H1 (cell line): ENCODE measurements around the gene RD3L. TPM values are rescaled to one million over a fixed set of nuclear protein-coding genes. Genes with fewer than 3 reads are reported as not detected.

ENCODE experiments used
- CTCF ChIA-PET: fragments of 300-600 bp; sonication (Branson Sonifier 250); formaldehyde crosslinking; loops from one replicate; lab custom pipeline; 2021; ENCODE audit not compliant: partially characterized antibody; lab: Charles Lee
- POLR2A ChIA-PET: fragments of 300-600 bp; sonication (Branson Sonifier 250); formaldehyde crosslinking; loops from one replicate; lab custom pipeline; 2021; ENCODE audit warnings: inconsistent platforms; ENCODE audit not compliant: partially characterized antibody; lab: Charles Lee
- DNase-seq, 2 experiments: peaks; one replicate each; pipeline versions ENCODE4 v3.0.0 to v3.0.0-alpha.2; 2010 to 2022; ENCODE audit warnings: low spot score in 2 of 2, low read depth in 1 of 2, mixed read lengths in 1 of 2
- FAIRE-seq: peaks from 2 replicates; lab custom pipeline; 2011; peaks lifted over from hg19 to GRCh38; lab: Jason Lieb, UNC
- H2AFZ ChIP-seq: 2 replicates; pipeline ENCODE4 v1.8.1; 2012; ENCODE audit warnings: low read length, inconsistent platforms
- H2AK5ac ChIP-seq: 2 replicates; pipeline ENCODE4 v1.6.1; 2013; ENCODE audit warnings: low read depth, low read length
- H2BK120ac ChIP-seq: replicated peaks from 2 replicates; pipeline ENCODE3; 2013; ENCODE audit warnings: low read depth, low read length, inconsistent platforms
- H2BK12ac ChIP-seq: 2 replicates; pipeline ENCODE4 v1.6.1; 2013; ENCODE audit warnings: low read depth, low read length
- H2BK15ac ChIP-seq: 2 replicates; pipeline ENCODE4 v1.6.1; 2013; ENCODE audit warnings: low read length
- H2BK20ac ChIP-seq: 2 replicates; pipeline ENCODE4 v1.6.1; 2013; ENCODE audit warnings: low read length
- H2BK5ac ChIP-seq: 2 replicates; pipeline ENCODE4 v1.6.1; 2013; ENCODE audit warnings: low read depth, low read length
- H3K14ac ChIP-seq: 2 replicates; pipeline ENCODE4 v1.6.1; 2013; ENCODE audit warnings: inconsistent platforms; ENCODE audit not compliant: insufficient read length
- H3K18ac ChIP-seq: 2 replicates; pipeline ENCODE4 v1.6.1; 2013; ENCODE audit warnings: low read length; ENCODE audit errors: extremely low read depth
- H3K23ac ChIP-seq: 2 replicates; pipeline ENCODE4 v1.6.1; 2013; ENCODE audit warnings: inconsistent platforms; ENCODE audit not compliant: insufficient read length
- H3K23me2 ChIP-seq: 2 replicates; pipeline ENCODE4 v1.6.1; 2013; ENCODE audit warnings: low read depth, low read length
- H3K27ac ChIP-seq: 2 replicates; pipeline ENCODE4 v1.6.1; 2011; ENCODE audit warnings: low read depth, low read length, inconsistent platforms
- H3K27me3 ChIP-seq, 4 experiments: replicated peaks in 1 of 4; 1 replicate in 1 of 4; 2 replicates in 3 of 4; pipeline versions ENCODE4 v1.6.1 to v1.8.1; 2011 to 2013; ENCODE audit warnings: low read length in 3 of 4, mild to moderate bottlenecking in 3 of 4, inconsistent platforms in 2 of 4, mixed read lengths in 2 of 4, moderate library complexity in 1 of 4; ENCODE audit not compliant: control insufficient read depth in 3 of 4, insufficient read depth in 3 of 4; ENCODE audit errors: extremely low read depth in 1 of 4
- H3K36me3 ChIP-seq, 4 experiments: 2 replicates each; pipeline versions ENCODE4 v1.6.1 to v1.8.1; 2011 to 2013; ENCODE audit warnings: mild to moderate bottlenecking in 4 of 4, low read length in 3 of 4, moderate library complexity in 2 of 4, control low read depth in 1 of 4, inconsistent platforms in 1 of 4; ENCODE audit not compliant: insufficient read depth in 4 of 4, control insufficient read depth in 2 of 4
- H3K4ac ChIP-seq: replicated peaks from 2 replicates; pipeline ENCODE3; 2013; ENCODE audit warnings: low read length, low read depth, mixed read lengths, inconsistent platforms; ENCODE audit not compliant: insufficient read length
- H3K4me1 ChIP-seq, 4 experiments: replicated peaks in 1 of 4; 1 replicate in 1 of 4; 2 replicates in 3 of 4; pipeline versions ENCODE4 v1.6.1 to v1.8.1; 2011 to 2013; ENCODE audit warnings: low read length in 3 of 4, inconsistent platforms in 2 of 4, mixed read lengths in 1 of 4; ENCODE audit not compliant: insufficient read depth in 4 of 4, control insufficient read depth in 3 of 4
- H3K4me2 ChIP-seq, 2 experiments: 2 replicates each; pipeline versions ENCODE4 v1.6.1 to v1.8.1; 2011 to 2013; ENCODE audit warnings: low read depth in 2 of 2, low read length in 2 of 2, control low read depth in 1 of 2, inconsistent platforms in 1 of 2, mild to moderate bottlenecking in 1 of 2; ENCODE audit not compliant: insufficient read depth in 1 of 2
- H3K4me3 ChIP-seq, 4 experiments: fragments of 200-600, 300-600 bp in 1 of 4; sonication (generic), shearing (Covaris generic), sonication (Bioruptor Twin) in 1 of 4; 2 replicates each; pipeline versions ENCODE4 v1.5.1 to v1.8.1; 2011 to 2016; ENCODE audit warnings: low read length in 4 of 4, low read depth in 3 of 4, control low read depth in 2 of 4, inconsistent platforms in 2 of 4, mild to moderate bottlenecking in 2 of 4, mixed read lengths in 1 of 4, moderate library complexity in 1 of 4; ENCODE audit not compliant: insufficient read depth in 2 of 4; ENCODE audit errors: extremely low read depth in 1 of 4
- H3K56ac ChIP-seq: replicated peaks from 2 replicates; pipeline ENCODE3; 2013; ENCODE audit warnings: low read depth, mild to moderate bottlenecking, mixed read lengths, low read length, inconsistent platforms; ENCODE audit not compliant: insufficient read length
- H3K79me1 ChIP-seq: 2 replicates; pipeline ENCODE4 v1.6.1; 2013; ENCODE audit warnings: low read depth, low read length, control low read depth
- H3K79me2 ChIP-seq, 2 experiments: 2 replicates each; pipeline versions ENCODE4 v1.6.1 to v1.8.1; 2012 to 2013; ENCODE audit warnings: low read length in 2 of 2, mild to moderate bottlenecking in 2 of 2, inconsistent platforms in 1 of 2; ENCODE audit not compliant: insufficient read depth in 2 of 2, control insufficient read depth in 1 of 2
- H3K9ac ChIP-seq, 4 experiments: replicated peaks in 1 of 4; 1 replicate in 1 of 4; 2 replicates in 3 of 4; pipeline versions ENCODE4 v1.6.1 to v1.8.1; 2011 to 2013; ENCODE audit warnings: low read depth in 3 of 4, low read length in 3 of 4, control low read depth in 2 of 4, mild to moderate bottlenecking in 2 of 4, moderate library complexity in 2 of 4, inconsistent platforms in 1 of 4; ENCODE audit errors: extremely low read depth in 1 of 4
- H3K9me3 ChIP-seq, 2 experiments: 2 replicates each; pipeline versions ENCODE4 v1.6.1 to v1.8.1; 2012 to 2013; ENCODE audit warnings: mild to moderate bottlenecking in 2 of 2, moderate library complexity in 2 of 2, control low read depth in 1 of 2, inconsistent platforms in 1 of 2, low read depth in 1 of 2, low read length in 1 of 2, mixed read lengths in 1 of 2; ENCODE audit not compliant: insufficient read depth in 2 of 2
- H4K20me1 ChIP-seq, 2 experiments: replicated peaks in 1 of 2; 2 replicates each; pipeline versions ENCODE3 to v1.8.1; 2011 to 2013; ENCODE audit warnings: inconsistent platforms in 2 of 2, low read length in 2 of 2, mild to moderate bottlenecking in 1 of 2; ENCODE audit not compliant: insufficient read depth in 2 of 2, control insufficient read depth in 1 of 2
- H4K5ac ChIP-seq: 2 replicates; pipeline ENCODE4 v1.6.1; 2013; ENCODE audit warnings: low read length, low read depth, mixed read lengths, inconsistent platforms; ENCODE audit not compliant: insufficient read length
- H4K8ac ChIP-seq: 2 replicates; pipeline ENCODE4 v1.8.0; 2013; ENCODE audit warnings: mild to moderate bottlenecking, moderate library complexity, low read length, inconsistent platforms; ENCODE audit not compliant: insufficient read depth; ENCODE audit errors: extremely low read depth
- H4K91ac ChIP-seq: replicated peaks from 2 replicates; pipeline ENCODE3; 2013; ENCODE audit warnings: low read length, mixed read lengths, inconsistent platforms; ENCODE audit not compliant: insufficient read length
- BCL11A ChIP-seq, 2 experiments: IDR thresholded peaks; one replicate each; pipeline ENCODE4 v1.6.1; 2011; ENCODE audit warnings: low read depth in 2 of 2, low read length in 2 of 2, mild to moderate bottlenecking in 2 of 2
- CEBPB ChIP-seq: IDR thresholded peaks from 2 replicates; pipeline ENCODE4 v1.6.1; 2012; ENCODE audit warnings: low read depth, low read length
- HDAC6 ChIP-seq: IDR thresholded peaks from one replicate; pipeline ENCODE4 v1.7.1; 2012; ENCODE audit warnings: low read depth, mild to moderate bottlenecking, inconsistent platforms, low read length, moderate library complexity
- SP2 ChIP-seq: IDR thresholded peaks from 2 replicates; pipeline ENCODE4 v1.6.1; 2012; ENCODE audit warnings: mild to moderate bottlenecking, low read length, inconsistent platforms
- WGBS, 2 experiments: shearing (Covaris generic) in 1 of 2; methylation state at CpG; one replicate each; pipeline versions ENCODE4 v1.1.6 to v1.1.7; 2013 to 2015; ENCODE audit warnings: low lambda C conversion rate in 2 of 2, mixed read lengths in 2 of 2, inconsistent platforms in 1 of 2, low coverage in 1 of 2, missing lambda C conversion rate in 1 of 2; ENCODE audit not compliant: insufficient replicate concordance in 2 of 2, insufficient coverage in 1 of 2, insufficient read length in 1 of 2; ENCODE audit errors: extremely low coverage in 1 of 2, missing lambda C conversion rate in 1 of 2; 5-methylcytosine and 5-hydroxymethylcytosine counted together
- polyA plus RNA-seq, 7 experiments: library from polyadenylated mRNA; depleted of rRNA in 3 of 7; stranded (reverse) in 5 of 7; unstranded in 2 of 7; fragments of >200 nt in 5 of 7; fragments of 200-250 nt in 2 of 7; gene quantifications; 1 replicate in 5 of 7; 2 replicates in 1 of 7; 4 replicates in 1 of 7; pipeline versions ENCODE4 v1.2.1 to v1.2.3, GENCODE V29; 2011 to 2013; ENCODE audit warnings: missing spikeins in 2 of 7, mixed read lengths in 2 of 7
- total RNA-seq: library from RNA; stranded (reverse); fragmentation: NEBNext Ultra II Directional; extraction: Animal tissue kit (Norgen Biotek cat#: 25700); gene quantifications from 2 replicates; pipeline ENCODE4 v1.2.1, GENCODE V29; 2021

Gene RD3L
- total and polyA plus RNA-seq, 2 of the 8 experiments (the other 6 are each of a cell fraction or from before 2014, with no cell fraction given), result not detected

DNA sequence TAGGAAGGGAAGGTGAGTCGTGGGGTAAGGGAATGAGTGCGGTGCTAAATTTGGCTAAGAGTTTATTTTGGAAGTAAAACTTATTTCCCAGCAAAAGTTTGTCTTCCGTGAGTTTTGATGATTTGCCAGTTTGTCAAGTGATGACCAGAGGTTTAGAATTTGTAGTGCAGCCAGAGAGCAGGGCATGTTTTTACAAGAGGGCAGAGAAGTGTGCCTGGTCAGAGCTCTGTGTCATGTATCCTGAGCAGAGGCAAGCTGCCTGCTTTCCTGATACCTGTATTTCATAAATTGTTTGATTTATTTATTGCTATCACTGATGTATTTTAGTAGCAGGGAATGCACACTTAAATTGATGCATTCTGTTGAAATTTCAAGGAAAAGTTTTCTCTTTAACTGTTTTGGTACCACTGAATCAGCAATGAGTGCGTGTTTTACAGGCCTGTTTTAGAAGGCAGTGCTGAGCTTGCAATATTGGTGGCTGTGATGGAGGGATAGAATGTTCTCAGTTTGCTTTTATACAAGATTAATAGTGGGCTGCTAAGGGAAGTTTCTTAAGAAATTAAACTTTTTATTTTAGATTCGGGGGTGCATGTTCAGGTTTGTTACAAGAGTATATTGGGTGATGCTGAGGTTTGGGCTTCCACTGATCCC, 19.7 kb upstream of the RD3L start:
- no peak overlapping the region for H3K23ac ChIP-seq
- H4K91ac ChIP-seq, result no peak overlapping the region
- DNase-seq (no peak), FAIRE-seq (no peak)
- H4K20me1 ChIP-seq, result no peaks in the 10 kb centered on the region
- peak overlapping the region; percentile 15; the same call in 1 of the 2 replicates for H2AFZ ChIP-seq
- H3K14ac ChIP-seq, result no peak overlapping the region
- H2BK120ac ChIP-seq, result no peak overlapping the region
- H3K36me3 ChIP-seq, result no peaks in the 10 kb centered on the region
- H2AK5ac ChIP-seq, result no peak overlapping the region
- H3K79me1 ChIP-seq, result no peaks in the 10 kb centered on the region
- no peak overlapping the region for H2BK20ac ChIP-seq
- H3K27me3 ChIP-seq, result no peaks in the 10 kb centered on the region
- no peaks in the 10 kb centered on the region for H3K9me3 ChIP-seq
- no peak overlapping the region for H2BK5ac ChIP-seq
- no peak overlapping the region for H3K4ac ChIP-seq
- no peak overlapping the region for H2BK12ac ChIP-seq
- no peak overlapping the region for H3K18ac ChIP-seq
- no peak overlapping the region for H2BK15ac ChIP-seq
- WGBS, 2 experiments, result 80% methylated on average over 5 of the region's 5 CpGs; no CpG with 5 or more reads in 1 of the 2 experiments
- ChIA-PET CTCF (interaction anchor here (1.3 kb wide), 1 partner anchor 39 kb away, joined by 3 read pairs; no protein-coding TSS in a partner anchor), POLR2A (no interaction called here)
- no peak overlapping the region for H4K8ac ChIP-seq
- H3K23me2 ChIP-seq, result no peaks in the 10 kb centered on the region; the same call in 1 of the 2 replicates
- no peaks in the 10 kb centered on the region for H3K79me2 ChIP-seq
- H3K9ac ChIP-seq, result no peak overlapping the region
- no peak overlapping the region for H3K4me2 ChIP-seq
- no peak overlapping the region for H3K56ac ChIP-seq
- no peak overlapping the region for H3K4me3 ChIP-seq
- no peak overlapping the region for H4K5ac ChIP-seq
- H3K4me1 ChIP-seq, result no peaks in the 10 kb centered on the region
- H3K27ac ChIP-seq, result no peak overlapping the region
- TF ChIP-seq HDAC6 (no peak), CEBPB (no peak), BCL11A (IDR thresholded peaks at IDR 0.05; ENCODE audit: low read depth in 2 of 2, low read length in 2 of 2) (no peak), SP2 (no peak)
